Thyroid gland (tissue), 4 donors: ENCODE data around the gene TTC38. TPM values are rescaled to one million over a fixed set of nuclear protein-coding genes. Genes with fewer than 3 reads are reported as not detected.

ENCODE experiments used
- DNase-seq, 2 donors: peaks; one replicate each; pipeline ENCODE4 v3.0.0-alpha.2; 2019
- H3K27ac ChIP-seq, 3 donors: fragments of 200-600 bp; sonication (generic); 1 replicate in 2 of 3; 2 replicates in 1 of 3; pipeline ENCODE4 v1.5.1; 2016 to 2019; ENCODE audit warnings: mild to moderate bottlenecking in 1 of 3, moderate library complexity in 1 of 3
- H3K27me3 ChIP-seq: fragments of 200-600 bp; sonication (generic); one replicate; pipeline ENCODE4 v1.5.1; 2019
- H3K36me3 ChIP-seq, 2 donors: fragments of 200-600 bp; sonication (generic); one replicate each; pipeline ENCODE4 v1.5.1; 2016 to 2019
- H3K4me1 ChIP-seq, 2 donors: fragments of 200-600 bp; sonication (generic); one replicate each; pipeline ENCODE4 v1.5.1; 2017 to 2019
- H3K4me3 ChIP-seq, 3 donors: fragments of 200-600 bp; sonication (generic); replicated peaks in 1 of 3; 1 replicate in 2 of 3; 2 replicates in 1 of 3; pipeline ENCODE4 v1.5.1; 2016; ENCODE audit warnings: mild to moderate bottlenecking in 1 of 3
- H3K9me3 ChIP-seq: fragments of 200-600 bp; sonication (generic); one replicate; pipeline ENCODE4 v1.5.1; 2017
- CTCF ChIP-seq, 6 experiments: fragments of 200-600 bp in 3 of 6; fragments of 450-650 bp in 3 of 6; sonication (generic) in 3 of 6; IDR thresholded peaks; one replicate each; pipeline ENCODE4 v1.5.1; 2016 to 2019; ENCODE audit warnings: antibody characterized with exemption in 6 of 6, mild to moderate bottlenecking in 2 of 6, inconsistent platforms in 1 of 6, moderate library complexity in 1 of 6
- POLR2A ChIP-seq, 2 donors: fragments of 450-650 bp; IDR thresholded peaks; one replicate each; pipeline ENCODE4 v1.6.1; 2017; ENCODE audit warnings: antibody characterized with exemption in 2 of 2, mild to moderate bottlenecking in 2 of 2, moderate library complexity in 1 of 2
- WGBS, 2 donors: methylation state at CpG; one replicate each; pipeline ENCODE4 v1.1.5; 2017; 5-methylcytosine and 5-hydroxymethylcytosine counted together
- intact Hi-C: fragments of 100-400 bp; cut with DNase I; formaldehyde crosslinking; loops from one replicate; pipeline ENCODE4 v1.15.1; 2023
- total RNA-seq, 4 donors: library from RNA; depleted of rRNA; stranded (reverse); fragments of >200 nt; gene quantifications; one replicate each; pipeline ENCODE4 v1.2.3, GENCODE V29; 2016

TTC38 gene
- total RNA-seq, 4 donors from 2014 or later: 30.2 to 81.9 (median 51.1) TPM

- peak in 1 of 2 donors; percentile 22 for DNase-seq
- peaks cover 18 to 34% of the 10 kb centered on the region in 2 donors for H3K36me3 ChIP-seq
These were observed 20.3 kb downstream of the TTC38 start for GRCh38 chr22:46287873-46288751.

GRCh38 chr22:46288846-46289243 is 21.0 kb downstream of the TTC38 start:
- WGBS, 2 donors: 99 to 100% methylated on average over 2 to 6 of the region's 7 CpGs
- Histone ChIP-seq H3K4me3 (no peak overlapping the region), H3K27ac (peak overlapping the region in 1 of 3 donors; percentile 10), H3K9me3 (no peaks in the 10 kb centered on the region), H3K36me3 (peaks cover 18 to 34% of the 10 kb centered on the region in 2 donors), H3K27me3 (no peaks in the 10 kb centered on the region), H3K4me1 (no peaks in the 10 kb centered on the region)
- DNase-seq: no peak
- intact Hi-C loops: no loop called here
- TF ChIP-seq CTCF (IDR thresholded peaks at IDR 0.05) (no peak), POLR2A (IDR thresholded peaks at IDR 0.05) (no peak)

More at GRCh38 chr22:46287873-46288751, 20.3 kb downstream of the TTC38 start:
- no peaks in the 10 kb centered on the region for H3K4me1 ChIP-seq
- peak overlapping the region in 2 of 3 donors; percentile 16 to 41 for H3K27ac ChIP-seq
- H3K27me3 ChIP-seq: no peaks in the 10 kb centered on the region
- no peaks in the 10 kb centered on the region for H3K9me3 ChIP-seq
- 73 to 79% methylated on average over 14 to 24 of the region's 24 CpGs for WGBS, 2 donors
- TF ChIP-seq CTCF (IDR thresholded peaks at IDR 0.05) (no peak), POLR2A (IDR thresholded peaks at IDR 0.05) (no peak)
- no peak overlapping the region for H3K4me3 ChIP-seq
- intact Hi-C loops: no loop called here

DNA sequence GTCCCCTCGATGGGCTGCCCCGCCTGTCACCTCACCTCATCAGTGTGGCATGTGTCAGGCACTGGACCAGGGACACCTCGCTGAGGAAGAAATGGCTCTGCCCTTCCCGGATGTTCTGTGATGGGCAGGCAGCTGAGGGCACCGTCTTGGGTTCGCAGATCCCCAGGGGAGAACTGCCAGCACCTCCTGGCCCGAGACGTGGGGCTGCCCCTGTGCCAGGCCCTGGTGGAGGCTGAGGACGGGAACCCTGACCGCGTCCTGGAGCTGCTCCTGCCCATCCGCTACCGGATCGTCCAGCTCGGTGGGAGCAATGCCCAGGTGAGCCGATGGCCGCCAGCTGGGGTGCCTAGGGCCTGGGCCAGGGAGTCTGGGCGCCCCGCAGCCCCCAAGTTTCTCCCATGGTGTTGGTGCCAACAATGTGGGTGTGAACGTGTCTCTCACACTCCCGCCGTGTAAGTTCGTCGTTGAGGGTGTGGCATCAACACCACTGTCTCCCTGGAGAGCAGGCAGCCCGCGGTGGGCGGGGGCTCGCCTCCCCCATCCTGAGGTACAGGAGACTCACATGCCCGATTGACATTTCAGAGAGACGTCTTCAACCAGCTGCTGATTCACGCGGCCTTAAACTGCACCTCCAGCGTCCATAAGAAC is 21.6 kb downstream of the TTC38 start:
- Histone ChIP-seq H3K4me3 (no peak overlapping the region), H3K9me3 (no peaks in the 10 kb centered on the region), H3K4me1 (no peaks in the 10 kb centered on the region), H3K36me3 (peaks cover 18 to 29% of the 10 kb centered on the region in 2 donors), H3K27me3 (no peaks in the 10 kb centered on the region), H3K27ac (no peak overlapping the region)
- TF ChIP-seq POLR2A (IDR thresholded peaks at IDR 0.05): no peak
- no peak for TF ChIP-seq CTCF (IDR thresholded peaks at IDR 0.05)
- 93 to 94% methylated on average over 15 to 31 of the region's 33 CpGs for WGBS, 2 donors
- intact Hi-C loops: no loop called here
- no peak for DNase-seq

DNA sequence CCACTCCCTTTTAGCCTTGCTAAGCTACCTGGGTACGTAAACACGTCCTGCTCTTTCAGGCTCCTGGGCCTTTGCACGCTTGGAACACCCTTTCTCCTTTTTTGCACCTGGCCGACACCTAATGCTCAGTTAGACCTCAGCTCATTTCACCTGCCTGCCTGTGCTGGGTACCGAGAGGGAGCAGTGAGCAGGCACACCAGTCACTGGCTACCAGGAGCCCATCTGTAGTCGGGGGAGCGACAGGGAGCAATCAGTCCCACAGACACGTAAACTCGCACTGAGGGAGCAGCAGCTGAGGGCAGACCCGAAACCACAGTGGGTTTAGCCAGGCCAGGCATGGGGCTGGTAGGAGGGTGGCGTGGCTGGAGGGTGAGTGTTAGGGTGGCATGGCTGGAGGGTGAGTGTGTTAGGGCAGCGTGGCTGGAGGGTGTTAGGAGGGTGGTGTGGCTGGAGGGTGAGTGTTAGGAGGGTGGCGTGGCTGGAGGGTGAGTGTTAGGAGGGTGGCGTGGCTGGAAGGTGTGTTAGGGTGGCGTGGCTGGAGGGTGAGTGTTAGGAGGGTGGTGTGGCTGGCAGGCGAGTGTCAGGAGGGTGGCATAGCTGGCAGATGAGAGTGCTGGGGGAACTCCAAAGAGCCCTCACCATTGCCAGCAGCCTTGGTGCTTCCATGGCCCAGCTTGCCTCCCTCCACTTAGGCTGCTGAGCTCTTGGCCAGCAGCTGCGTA is 22.5 kb downstream of the TTC38 start:
- DNase-seq: no peak
- WGBS, 2 donors: 90 to 97% methylated on average over 17 of the region's 17 CpGs
- Histone ChIP-seq H3K27ac (no peak overlapping the region), H3K27me3 (no peaks in the 10 kb centered on the region), H3K4me1 (no peaks in the 10 kb centered on the region), H3K4me3 (no peak overlapping the region), H3K36me3 (peaks cover 14 to 22% of the 10 kb centered on the region in 2 donors), H3K9me3 (no peaks in the 10 kb centered on the region)
- intact Hi-C loops: no loop called here
- TF ChIP-seq POLR2A (IDR thresholded peaks at IDR 0.05): no peak
- TF ChIP-seq CTCF (IDR thresholded peaks at IDR 0.05): no peak
